Vagina (tissue), 2 donors: ENCODE data around the gene PREP.

Source experiments
- CTCF ChIP-seq, 3 experiments: fragments of 450-650 bp in 2 of 3; fragments of 200-600 bp in 1 of 3; sonication (generic) in 1 of 3; IDR thresholded peaks; one replicate each; pipeline ENCODE4 v1.5.1; 2017 to 2019; ENCODE audit warnings: antibody characterized with exemption in 3 of 3, mild to moderate bottlenecking in 2 of 3, moderate library complexity in 2 of 3
- POLR2A ChIP-seq, 2 donors: fragments of 450-650 bp; IDR thresholded peaks; one replicate each; pipeline ENCODE4 v1.6.1; 2017; ENCODE audit warnings: antibody characterized with exemption in 2 of 2, mild to moderate bottlenecking in 2 of 2, moderate library complexity in 2 of 2
- POLR2AphosphoS5 ChIP-seq, 2 donors: sonication (generic); formaldehyde crosslinking; IDR thresholded peaks; one replicate each; pipeline ENCODE4 v1.9.0; 2017; ENCODE audit warnings: antibody characterized with exemption in 2 of 2, mild to moderate bottlenecking in 2 of 2, low read depth in 1 of 2; ENCODE audit not compliant: insufficient read depth in 1 of 2

- TF ChIP-seq CTCF (IDR thresholded peaks at IDR 0.05) (no peak), POLR2AphosphoS5 (IDR thresholded peaks at IDR 0.05; ENCODE audit: insufficient read depth in 1 of 2, low read depth in 1 of 2) (no peak), POLR2A (IDR thresholded peaks at IDR 0.05) (no peak)
Observed at GRCh38 chr6:105442369-105442768, 39.5 kb upstream of the PREP start.
